GM23338 (cell line): ENCODE data around the gene ZNF546. TPM values are rescaled to one million over a fixed set of nuclear protein-coding genes. Genes with fewer than 3 reads are reported as not detected.

Source experiments
- ATAC-seq: fragments of 200-7000 bp; cut with Tn5 transposase; 3 replicates; pipeline ENCODE4 v1.9.1; 2020
- DNase-seq: peaks from one replicate; pipeline ENCODE4 v3.0.0-alpha.2; 2015; ENCODE audit warnings: low spot score
- H2AFZ ChIP-seq: fragments of 200-600 bp; sonication (generic); 2 replicates; pipeline ENCODE4 v1.8.0; 2016; ENCODE audit warnings: antibody characterized with exemption, mild to moderate bottlenecking, moderate library complexity
- H3F3A ChIP-seq: fragments of 200-600 bp; sonication (generic); replicated peaks from 2 replicates; pipeline ENCODE4 v1.8.0; 2017; ENCODE audit warnings: antibody characterized with exemption, mixed run types, low read depth
- H3K27ac ChIP-seq: fragments of 200-600 bp; sonication (generic); 2 replicates; pipeline ENCODE4 v1.6.1; 2016; ENCODE audit warnings: low read depth
- H3K27me3 ChIP-seq: fragments of 200-600 bp; sonication (generic); 2 replicates; pipeline ENCODE4 v1.8.0; 2016; ENCODE audit warnings: mild to moderate bottlenecking, mixed run types, moderate library complexity; ENCODE audit not compliant: insufficient read depth
- H3K36me3 ChIP-seq: fragments of 200-600 bp; sonication (generic); 2 replicates; pipeline ENCODE4 v1.8.0; 2016; ENCODE audit warnings: mild to moderate bottlenecking; ENCODE audit not compliant: insufficient read depth
- H3K4me1 ChIP-seq: fragments of 200-600 bp; sonication (generic); 2 replicates; pipeline ENCODE4 v1.8.0; 2016; ENCODE audit warnings: mild to moderate bottlenecking, moderate library complexity; ENCODE audit not compliant: insufficient read depth
- H3K4me2 ChIP-seq: fragments of 200-600 bp; sonication (generic); 2 replicates; pipeline ENCODE4 v1.7.1; 2017; ENCODE audit warnings: mixed run types
- H3K4me3 ChIP-seq: fragments of 200-600 bp; sonication (generic); 2 replicates; pipeline ENCODE4 v1.6.1; 2016; ENCODE audit warnings: mixed run types
- H3K79me2 ChIP-seq: fragments of 200-600 bp; sonication (generic); replicated peaks from 2 replicates; pipeline ENCODE4 v1.8.0; 2017; ENCODE audit warnings: mild to moderate bottlenecking; ENCODE audit not compliant: insufficient read depth
- H3K9me2 ChIP-seq: fragments of 200-600 bp; sonication (generic); 2 replicates; pipeline ENCODE4 v1.8.0; 2017; ENCODE audit not compliant: insufficient read depth
- H4K20me1 ChIP-seq: fragments of 200-600 bp; sonication (generic); replicated peaks from 2 replicates; pipeline ENCODE4 v1.8.0; 2017; ENCODE audit warnings: mild to moderate bottlenecking; ENCODE audit not compliant: insufficient read depth
- H3K27ac Mint-ChIP-seq: 2 replicates; pipeline ENCODE4 v1.8.0; 2020; ENCODE audit warnings: inconsistent platforms, mild to moderate bottlenecking, moderate library complexity, mixed read lengths
- H3K27me3 Mint-ChIP-seq: 3 replicates; pipeline ENCODE4 v1.8.0; 2022; ENCODE audit warnings: low read depth, mild to moderate bottlenecking, moderate library complexity, mixed read lengths, inconsistent platforms; ENCODE audit not compliant: insufficient read depth, poor library complexity
- H3K36me3 Mint-ChIP-seq: 3 replicates; pipeline ENCODE4 v1.8.0; 2021; ENCODE audit warnings: low read depth, mild to moderate bottlenecking, inconsistent platforms, moderate library complexity, mixed read lengths
- H3K4me1 Mint-ChIP-seq: 3 replicates; pipeline ENCODE4 v1.8.0; 2020; ENCODE audit warnings: mild to moderate bottlenecking, inconsistent platforms, mixed read lengths
- H3K4me3 Mint-ChIP-seq: 3 replicates; pipeline ENCODE4 v1.8.0; 2021; ENCODE audit warnings: moderate library complexity, mild to moderate bottlenecking, inconsistent platforms, mixed read lengths
- H3K9me3 Mint-ChIP-seq: 3 replicates; pipeline ENCODE4 v1.8.0; 2020; ENCODE audit warnings: moderate library complexity, mild to moderate bottlenecking, inconsistent platforms, mixed read lengths
- CREB1 ChIP-seq: fragments of 250-450 bp; sonication (Bioruptor Pico); IDR thresholded peaks from 2 replicates; pipeline ENCODE4 v1.5.0; 2020; ENCODE audit warnings: low read depth, mild to moderate bottlenecking, moderate library complexity
- CTCF ChIP-seq, 2 experiments: fragments of 200-600 bp in 1 of 2; sonication (generic) in 1 of 2; conservative IDR thresholded peaks; 2 replicates each; pipeline versions ENCODE4 v1.5.1 to v1.6.1; 2016 to 2017; ENCODE audit warnings: antibody characterized with exemption in 2 of 2, low read depth in 2 of 2, mild to moderate bottlenecking in 2 of 2, moderate library complexity in 1 of 2
- ETS1 ChIP-seq: IDR thresholded peaks from 2 replicates; pipeline ENCODE4 v1.6.1; 2016; ENCODE audit warnings: antibody characterized with exemption
- EZH2 ChIP-seq: fragments of 200-600 bp; sonication (generic); IDR thresholded peaks from one replicate; pipeline ENCODE4 v1.8.0; 2017; ENCODE audit warnings: antibody characterized with exemption, mild to moderate bottlenecking, low read depth; ENCODE audit not compliant: unreplicated experiment
- EZH2phosphoT487 ChIP-seq: fragments of 200-600 bp; sonication (generic); IDR thresholded peaks from one replicate; pipeline ENCODE4 v1.8.1; 2018; ENCODE audit warnings: antibody characterized with exemption; ENCODE audit not compliant: unreplicated experiment
- JUNB ChIP-seq: IDR thresholded peaks from one replicate; pipeline ENCODE4 v1.6.1; 2016; ENCODE audit warnings: antibody characterized with exemption; ENCODE audit not compliant: unreplicated experiment
- NANOG ChIP-seq: IDR thresholded peaks from 2 replicates; pipeline ENCODE4 v1.6.1; 2016; ENCODE audit warnings: antibody characterized with exemption, borderline replicate concordance
- POLR2AphosphoS5 ChIP-seq: IDR thresholded peaks from 2 replicates; pipeline ENCODE4 v1.6.1; 2016; ENCODE audit warnings: antibody characterized with exemption, low read depth
- REST ChIP-seq: IDR thresholded peaks from one replicate; pipeline ENCODE4 v1.6.1; 2018; ENCODE audit warnings: antibody characterized with exemption; ENCODE audit not compliant: unreplicated experiment
- STAT1 ChIP-seq: IDR thresholded peaks from one replicate; pipeline ENCODE4 v1.6.1; 2016; ENCODE audit warnings: antibody characterized with exemption; ENCODE audit not compliant: unreplicated experiment
- ZNF114 ChIP-seq: fragments of 250-450 bp; sonication (Bioruptor Pico); IDR thresholded peaks from 2 replicates; pipeline ENCODE4 v1.5.0; 2020; ENCODE audit warnings: mild to moderate bottlenecking, moderate library complexity
- ZNF331 ChIP-seq: fragments of 250-450 bp; sonication (Bioruptor Pico); IDR thresholded peaks from 2 replicates; pipeline ENCODE4 v1.5.0; 2020; ENCODE audit warnings: low read depth, mild to moderate bottlenecking, moderate library complexity
- polyA plus RNA-seq: library from polyadenylated mRNA; unstranded; fragments of >200 nt; fragmentation: Nextera tagmentation; extraction: Ambion mirVana; gene quantifications from 2 replicates; pipeline ENCODE4 v1.2.1, GENCODE V29; 2016
- total RNA-seq: library from RNA; depleted of rRNA; stranded (reverse); fragments of >200 nt; shearing (Covaris generic); gene quantifications from 2 replicates; pipeline ENCODE4 v1.2.3, GENCODE V29; 2014

The ZNF546 gene
- total and polyA plus RNA-seq, 2 experiments from 2014 or later, result 0.38 to 0.95 TPM

GRCh38 chr19:40009674-40010073 lies 12.8 kb downstream of the ZNF546 start:
- Histone ChIP-seq H3F3A (no peaks in the 10 kb centered on the region), H3K79me2 (no peaks in the 10 kb centered on the region), H3K9me2 (no peaks in the 10 kb centered on the region), H3K27me3 (no peaks in the 10 kb centered on the region), H4K20me1 (no peaks in the 10 kb centered on the region), H3K27ac (no peak overlapping the region), H3K4me3 (no peak overlapping the region), H3K36me3 (peaks cover 14% of the 10 kb centered on the region), H3K4me1 (no peaks in the 10 kb centered on the region), H3K4me2 (no peak overlapping the region), H2AFZ (no peak overlapping the region)
- Mint-ChIP-seq H3K27ac (no peak overlapping the region), H3K36me3 (peaks cover 40% of the 10 kb centered on the region), H3K4me1 (no peaks in the 10 kb centered on the region), H3K9me3 (peaks cover 53% of the 10 kb centered on the region), H3K4me3 (no peak overlapping the region), H3K27me3 (no peaks in the 10 kb centered on the region)
- no peak for TF ChIP-seq REST
- no peak for TF ChIP-seq POLR2AphosphoS5
- TF ChIP-seq CREB1 (CRISPR knock-in tag), result no peak
- TF ChIP-seq EZH2, result no peak
- TF ChIP-seq STAT1, result no peak
- no peak for TF ChIP-seq NANOG
- no peak for TF ChIP-seq ETS1
- no peak for TF ChIP-seq EZH2phosphoT487
- no peak for TF ChIP-seq ZNF114 (CRISPR knock-in tag)
- DNase-seq (no peak), ATAC-seq (no peak)

- ATAC-seq (no peak), DNase-seq (peak; percentile 15)
- Histone ChIP-seq H3K4me3 (no peak overlapping the region), H2AFZ (no peak overlapping the region), H3K9me2 (no peaks in the 10 kb centered on the region), H3K4me1 (no peaks in the 10 kb centered on the region), H4K20me1 (no peaks in the 10 kb centered on the region), H3K4me2 (no peak overlapping the region), H3K79me2 (no peaks in the 10 kb centered on the region), H3K27me3 (no peaks in the 10 kb centered on the region), H3F3A (no peaks in the 10 kb centered on the region), H3K27ac (no peak overlapping the region), H3K36me3 (peaks cover 19% of the 10 kb centered on the region; the same call in 1 of the 2 replicates)
- no peaks in the 10 kb centered on the region for H3K27me3 Mint-ChIP-seq
- peaks cover 51% of the 10 kb centered on the region for H3K36me3 Mint-ChIP-seq
- no peak overlapping the region for H3K27ac Mint-ChIP-seq
- H3K9me3 Mint-ChIP-seq, result peaks cover 88% of the 10 kb centered on the region
- no peak overlapping the region for H3K4me3 Mint-ChIP-seq
- no peaks in the 10 kb centered on the region for H3K4me1 Mint-ChIP-seq
- TF ChIP-seq EZH2phosphoT487 (no peak), ZNF114 (CRISPR knock-in tag) (no peak), POLR2AphosphoS5 (no peak), REST (no peak), CTCF (conservative IDR thresholded peaks at IDR 0.05; ENCODE audit: low read depth in 2 of 2) (no peak), STAT1 (no peak), CREB1 (CRISPR knock-in tag) (no peak), ZNF331 (no peak), NANOG (no peak), ETS1 (no peak), JUNB (no peak)
Measured at GRCh38 chr19:40013991-40014390, 17.1 kb downstream of the ZNF546 start.
